Duodenal mucosa (tissue), 2 donors: Measurements from ENCODE around the gene PPP1R14B.

Experiments
- H3K27ac ChIP-seq: one replicate; pipeline ENCODE4 v1.7.0; 2013; ENCODE audit warnings: low read depth, low read length
- H3K27me3 ChIP-seq, 2 donors: one replicate each; pipeline ENCODE4 v1.7.0; 2013; ENCODE audit warnings: low read length in 2 of 2, control low read depth in 1 of 2; ENCODE audit not compliant: insufficient read depth in 2 of 2, control insufficient read depth in 1 of 2
- H3K36me3 ChIP-seq, 2 donors: one replicate each; pipeline ENCODE4 v1.7.0; 2013; ENCODE audit warnings: low read length in 2 of 2, control low read depth in 1 of 2; ENCODE audit not compliant: insufficient read depth in 2 of 2, control insufficient read depth in 1 of 2
- H3K4me1 ChIP-seq, 2 donors: one replicate each; pipeline ENCODE4 v1.7.0; 2013; ENCODE audit warnings: low read length in 2 of 2, control low read depth in 1 of 2; ENCODE audit not compliant: insufficient read depth in 2 of 2, control insufficient read depth in 1 of 2
- H3K4me3 ChIP-seq, 2 donors: one replicate each; pipeline ENCODE4 v1.7.0; 2013; ENCODE audit warnings: low read length in 2 of 2, low read depth in 1 of 2
- H3K9ac ChIP-seq, 2 donors: one replicate each; pipeline ENCODE4 v1.7.0; 2013; ENCODE audit warnings: low read length in 2 of 2, low read depth in 1 of 2
- H3K9me3 ChIP-seq, 2 donors: one replicate each; pipeline ENCODE4 v1.7.0; 2013; ENCODE audit warnings: low read length in 2 of 2, control low read depth in 1 of 2; ENCODE audit not compliant: control insufficient read depth in 1 of 2

The PPP1R14B gene

DNA sequence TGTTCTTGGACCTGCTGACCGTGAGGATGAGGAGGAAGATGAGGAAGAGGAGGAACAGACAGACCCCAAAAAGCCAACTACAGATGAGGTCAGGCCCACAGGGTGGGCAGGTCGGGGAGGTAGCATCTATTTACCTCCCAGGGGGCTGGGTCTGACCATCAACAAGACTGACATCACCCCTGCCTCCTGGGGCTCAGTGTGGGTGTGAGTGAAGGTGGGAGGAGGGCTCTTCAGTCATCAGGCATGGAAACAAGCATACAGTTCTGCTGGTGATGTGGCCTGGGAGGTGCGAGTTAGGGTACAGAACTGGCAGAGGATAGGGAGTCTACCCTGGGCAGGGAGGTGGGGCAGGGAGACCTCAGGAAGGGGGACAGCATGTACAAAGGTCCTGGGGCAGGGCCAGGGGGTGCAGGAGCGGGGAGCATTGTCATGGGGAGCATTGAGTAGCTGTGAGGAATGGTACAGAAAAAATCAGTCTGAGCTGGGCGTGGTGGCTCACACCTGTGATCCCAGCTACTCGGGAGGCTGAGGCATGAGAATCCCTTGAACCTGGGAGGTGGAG is 13.5 kb upstream of the PPP1R14B start:
- no peak overlapping the region for H3K9ac ChIP-seq
- no peak overlapping the region for H3K27ac ChIP-seq
- H3K27me3 ChIP-seq, result no peaks in the 10 kb centered on the region
- H3K4me1 ChIP-seq, result peaks cover 5 to 9% of the 10 kb centered on the region in 2 donors
- no peak overlapping the region for H3K4me3 ChIP-seq
- no peaks in the 10 kb centered on the region for H3K9me3 ChIP-seq
- H3K36me3 ChIP-seq, result peaks cover 60 to 90% of the 10 kb centered on the region in 2 donors

DNA sequence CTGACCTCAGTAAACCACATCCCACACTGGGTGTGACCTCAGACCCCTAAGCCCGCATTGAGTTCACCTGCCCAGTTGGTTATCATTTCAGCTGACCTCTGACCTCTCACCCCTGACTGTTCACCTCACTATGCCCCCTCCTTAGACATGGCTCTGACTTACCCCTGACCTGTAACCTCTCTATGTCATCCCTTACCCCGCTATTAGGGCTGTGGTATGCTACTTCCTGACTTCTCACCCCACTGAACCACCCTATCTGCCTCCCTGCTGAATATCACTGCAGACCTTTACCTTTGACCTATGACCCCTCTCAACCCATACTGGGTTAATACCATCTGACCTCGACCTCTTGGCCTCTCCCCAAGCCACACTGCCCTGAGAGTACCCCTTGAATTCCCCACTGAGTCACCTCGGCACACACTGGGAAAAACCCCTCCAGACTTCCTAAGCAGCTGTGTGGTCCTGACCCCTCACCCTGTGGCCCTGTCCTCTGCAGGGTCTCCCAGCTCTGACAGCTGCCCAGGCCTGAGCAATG is 12.9 kb upstream of the PPP1R14B start:
- Histone ChIP-seq H3K27me3 (no peaks in the 10 kb centered on the region), H3K36me3 (peaks cover 63 to 94% of the 10 kb centered on the region in 2 donors), H3K9me3 (no peaks in the 10 kb centered on the region), H3K4me1 (peaks cover 10 to 15% of the 10 kb centered on the region in 2 donors), H3K9ac (no peak overlapping the region), H3K4me3 (no peak overlapping the region), H3K27ac (no peak overlapping the region)

DNA sequence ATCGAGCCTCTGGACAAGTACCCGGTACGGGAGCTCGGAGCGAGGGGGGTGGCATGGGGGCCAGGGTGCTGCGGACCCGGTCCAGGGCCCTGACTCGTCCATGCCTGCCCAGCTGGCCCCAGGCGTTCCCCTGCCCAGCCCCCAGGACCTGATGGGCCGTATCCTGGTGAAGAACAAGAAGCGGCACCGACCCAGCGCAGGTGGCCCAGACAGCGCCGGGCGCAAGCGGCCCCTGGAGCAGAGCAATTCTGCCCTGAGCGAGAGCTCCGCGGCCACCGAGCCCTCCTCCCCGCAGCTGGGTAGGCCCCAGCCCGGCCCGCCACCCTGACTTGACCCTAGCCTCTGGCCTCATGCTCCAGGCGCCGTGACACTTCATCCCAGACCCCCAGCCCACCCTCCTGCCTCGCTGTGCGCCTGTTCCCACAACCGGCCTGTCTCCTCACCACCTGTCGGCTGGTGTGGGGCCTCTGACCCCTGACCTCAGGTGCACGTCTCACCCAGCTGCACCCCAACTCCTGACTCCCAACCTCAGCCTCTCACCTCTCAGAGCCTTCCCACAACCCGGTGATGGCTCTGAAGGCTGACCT is 12.3 kb upstream of the PPP1R14B start:
- no peaks in the 10 kb centered on the region for H3K9me3 ChIP-seq
- H3K36me3 ChIP-seq, result peaks cover 57 to 94% of the 10 kb centered on the region in 2 donors

DNA sequence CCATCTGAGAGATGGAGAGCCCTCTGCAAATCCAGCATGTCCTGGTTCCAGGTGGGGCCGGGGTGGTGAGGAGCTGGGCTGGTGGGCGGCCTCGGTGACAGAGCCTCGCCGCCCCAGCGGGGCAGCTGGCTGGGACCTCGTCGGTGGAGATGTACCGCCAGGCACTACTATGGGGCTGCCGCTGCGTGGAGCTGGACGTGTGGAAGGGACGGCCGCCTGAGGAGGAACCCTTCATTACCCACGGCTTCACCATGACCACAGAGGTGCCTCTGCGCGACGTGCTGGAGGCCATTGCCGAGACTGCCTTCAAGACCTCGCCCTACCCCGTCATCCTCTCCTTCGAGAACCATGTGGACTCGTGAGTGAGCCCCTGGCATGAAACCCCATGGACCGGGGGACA is 11.6 kb upstream of the PPP1R14B start:
- H3K36me3 ChIP-seq, result peaks cover 51 to 89% of the 10 kb centered on the region in 2 donors

More for the DNA sequence above, 12.3 kb upstream of the PPP1R14B start:
- Histone ChIP-seq H3K4me3 (no peak overlapping the region), H3K9ac (no peak overlapping the region), H3K4me1 (peaks cover 16 to 17% of the 10 kb centered on the region in 2 donors), H3K27ac (no peak overlapping the region), H3K27me3 (no peaks in the 10 kb centered on the region)

DNA sequence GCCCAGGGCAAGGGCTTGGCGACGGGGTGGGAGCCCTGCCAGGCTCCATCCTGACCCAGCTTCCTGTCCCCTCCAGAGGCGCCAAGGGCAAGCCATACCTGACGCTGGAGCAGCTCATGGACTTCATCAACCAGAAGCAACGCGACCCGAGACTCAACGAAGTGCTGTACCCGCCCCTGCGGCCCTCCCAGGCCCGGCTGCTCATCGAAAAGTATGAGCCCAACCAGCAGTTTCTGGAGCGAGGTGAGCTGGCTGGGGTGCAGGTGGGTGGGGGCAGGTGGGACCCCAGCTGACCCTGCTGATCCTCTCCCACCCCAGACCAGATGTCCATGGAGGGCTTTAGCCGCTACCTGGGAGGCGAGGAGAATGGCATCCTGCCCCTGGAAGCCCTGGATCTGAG is 9.6 kb upstream of the PPP1R14B start:
- no peak overlapping the region for H3K9ac ChIP-seq
- no peak overlapping the region for H3K4me3 ChIP-seq
- H3K4me1 ChIP-seq, result peaks cover 30 to 35% of the 10 kb centered on the region in 2 donors
- H3K27ac ChIP-seq, result no peak overlapping the region
- no peaks in the 10 kb centered on the region for H3K27me3 ChIP-seq
- peaks cover 38 to 68% of the 10 kb centered on the region in 2 donors for H3K36me3 ChIP-seq
- H3K9me3 ChIP-seq, result no peaks in the 10 kb centered on the region

More for the DNA sequence above, 11.6 kb upstream of the PPP1R14B start:
- Histone ChIP-seq H3K27ac (no peak overlapping the region), H3K4me1 (peaks cover 23 to 24% of the 10 kb centered on the region in 2 donors), H3K27me3 (no peaks in the 10 kb centered on the region), H3K9ac (no peak overlapping the region), H3K4me3 (no peak overlapping the region), H3K9me3 (no peaks in the 10 kb centered on the region)

DNA sequence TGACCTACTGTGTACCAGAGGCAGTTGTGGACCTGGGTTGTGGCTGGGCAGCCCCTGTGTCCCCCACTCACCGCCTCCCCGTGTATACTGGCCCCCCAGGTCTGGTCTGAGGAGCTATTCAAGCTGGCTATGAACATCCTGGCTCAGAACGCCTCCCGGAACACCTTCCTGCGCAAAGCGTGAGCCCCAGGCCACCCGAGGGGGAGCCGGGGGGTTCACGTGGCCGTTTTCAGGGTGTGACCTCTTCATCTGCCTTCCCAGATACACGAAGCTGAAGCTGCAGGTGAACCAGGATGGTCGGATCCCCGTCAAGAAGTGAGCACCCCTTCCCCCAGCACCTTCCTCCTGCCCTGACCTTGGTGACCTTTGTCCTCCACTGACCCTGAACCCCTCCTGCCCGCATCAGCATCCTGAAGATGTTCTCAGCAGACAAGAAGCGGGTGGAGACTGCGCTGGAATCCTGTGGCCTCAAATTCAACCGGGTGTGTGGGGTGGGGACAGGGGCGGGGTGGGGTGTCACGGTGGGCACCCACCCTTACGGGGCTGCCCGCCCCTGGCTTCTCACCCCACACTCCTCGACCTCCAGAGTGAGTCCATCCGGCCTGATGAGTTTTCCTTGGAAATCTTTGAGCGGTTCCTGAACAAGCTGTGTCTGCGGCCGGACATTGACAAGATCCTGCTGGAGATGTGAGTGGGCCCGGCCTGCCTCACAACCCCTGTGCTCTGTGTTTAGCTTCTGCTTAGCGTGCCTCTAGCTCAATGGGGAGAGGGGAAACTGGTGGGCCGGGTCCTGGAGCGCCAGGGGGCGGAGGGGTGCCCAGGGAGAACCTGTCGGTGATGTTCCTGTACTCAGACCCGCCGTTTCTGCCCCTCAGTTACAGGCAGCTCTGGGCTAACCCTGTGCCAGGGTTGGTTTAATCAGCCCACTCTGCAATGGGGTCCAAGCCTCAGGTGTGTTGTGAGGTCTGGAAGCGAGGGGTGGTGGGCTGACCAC is 8.7 kb upstream of the PPP1R14B start:
- H3K36me3 ChIP-seq, result peaks cover 35 to 61% of the 10 kb centered on the region in 2 donors
- H3K27me3 ChIP-seq, result no peaks in the 10 kb centered on the region
- H3K4me1 ChIP-seq, result peaks cover 35 to 42% of the 10 kb centered on the region in 2 donors
- no peak overlapping the region for H3K27ac ChIP-seq
- H3K9me3 ChIP-seq, result no peaks in the 10 kb centered on the region
- no peak overlapping the region for H3K4me3 ChIP-seq
- H3K9ac ChIP-seq, result no peak overlapping the region

DNA sequence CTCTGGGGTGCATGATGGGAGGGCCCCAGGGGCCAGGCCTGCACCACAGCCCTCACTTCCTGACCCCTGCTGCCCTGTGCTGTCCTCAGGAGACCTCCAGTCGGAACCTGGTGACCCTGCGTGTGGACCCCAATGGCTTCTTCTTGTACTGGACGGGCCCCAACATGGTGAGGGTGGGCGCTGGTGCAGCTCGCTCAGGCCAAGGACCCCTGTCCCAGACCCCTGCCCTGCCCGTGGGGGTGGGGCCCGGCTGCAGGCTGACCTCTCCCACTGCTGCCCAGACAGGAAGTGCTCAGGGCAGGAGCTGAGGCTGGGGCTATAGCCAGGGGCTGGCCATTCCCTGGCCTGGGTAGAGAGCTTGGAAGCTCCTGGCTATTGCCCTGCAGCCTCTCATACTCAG is 7.6 kb upstream of the PPP1R14B start:
- Histone ChIP-seq H3K4me1 (peaks cover 42 to 52% of the 10 kb centered on the region in 2 donors), H3K9me3 (no peaks in the 10 kb centered on the region), H3K9ac (no peak overlapping the region), H3K4me3 (peak overlapping the region in 1 of 2 donors; percentile 66), H3K36me3 (peaks cover 24 to 49% of the 10 kb centered on the region in 2 donors), H3K27me3 (no peaks in the 10 kb centered on the region), H3K27ac (no peak overlapping the region)

DNA sequence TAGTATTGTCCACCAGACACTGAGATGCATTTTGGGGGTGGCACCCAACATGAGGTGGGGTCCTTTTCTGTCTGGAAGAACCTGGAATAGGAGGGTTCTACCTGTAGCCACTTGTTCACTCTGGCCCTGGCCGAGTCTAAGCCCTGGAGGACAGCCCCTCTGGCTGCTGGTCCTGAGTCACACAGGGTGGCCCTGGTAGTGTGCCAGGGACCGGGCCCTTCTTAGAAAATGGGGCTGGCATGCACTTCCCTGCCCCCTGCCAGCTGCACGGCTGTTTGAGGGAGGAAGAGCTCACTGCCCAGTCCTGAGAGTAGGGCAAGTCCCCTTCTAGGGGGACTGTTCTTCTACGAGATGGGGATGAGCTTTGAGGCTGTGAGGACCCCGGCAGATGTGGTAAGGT is 6.7 kb upstream of the PPP1R14B start:
- Histone ChIP-seq H3K36me3 (peaks cover 20 to 41% of the 10 kb centered on the region in 2 donors), H3K4me3 (peak overlapping the region; percentile 66 to 90), H3K4me1 (peaks cover 49 to 57% of the 10 kb centered on the region in 2 donors), H3K9ac (peak overlapping the region; percentile 56 to 89), H3K27me3 (no peaks in the 10 kb centered on the region), H3K27ac (no peak overlapping the region), H3K9me3 (no peaks in the 10 kb centered on the region)

DNA sequence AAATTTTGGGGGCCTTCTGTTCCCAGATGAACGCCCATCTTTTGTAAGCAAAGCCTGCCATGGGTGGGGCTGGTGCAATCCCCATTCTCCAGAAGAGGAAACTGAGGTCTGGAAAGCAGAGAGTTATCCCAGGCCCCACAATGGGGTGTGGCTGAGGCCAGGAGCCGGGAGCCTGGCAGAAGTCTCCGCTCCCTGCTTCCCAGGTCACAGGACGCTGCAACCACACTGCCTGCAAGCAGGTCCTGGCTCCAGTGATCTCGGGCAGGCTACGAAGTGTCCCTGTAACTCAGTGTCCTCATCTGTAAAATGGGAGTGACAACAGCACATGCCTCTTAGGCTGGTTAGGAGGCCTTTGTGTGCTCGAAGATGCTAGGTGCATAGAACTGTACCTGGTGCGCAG is 6.3 kb upstream of the PPP1R14B start:
- H3K36me3 ChIP-seq, result peaks cover 16 to 37% of the 10 kb centered on the region in 2 donors
- no peaks in the 10 kb centered on the region for H3K27me3 ChIP-seq
- peak overlapping the region; percentile 66 to 90 for H3K4me3 ChIP-seq
- peak overlapping the region; percentile 56 to 89 for H3K9ac ChIP-seq
- no peaks in the 10 kb centered on the region for H3K9me3 ChIP-seq
- H3K27ac ChIP-seq, result peak overlapping the region; percentile 94
- peaks cover 53 to 61% of the 10 kb centered on the region in 2 donors for H3K4me1 ChIP-seq
